Activated CD4-positive, CD25-positive, alpha-beta regulatory T cell (primary cell): ENCODE results near the gene UBE2Z.
"Not testable (repeated sequence)": the region's sequence is repeated elsewhere in the genome, so short reads cannot be mapped to it uniquely, and the experiment has no call there.

ENCODE experiments used
- DNase-seq, 4 experiments: peaks; one replicate each; lab custom pipeline; 2025; lab: John Stamatoyannopoulos, UW

UBE2Z gene

DNA sequence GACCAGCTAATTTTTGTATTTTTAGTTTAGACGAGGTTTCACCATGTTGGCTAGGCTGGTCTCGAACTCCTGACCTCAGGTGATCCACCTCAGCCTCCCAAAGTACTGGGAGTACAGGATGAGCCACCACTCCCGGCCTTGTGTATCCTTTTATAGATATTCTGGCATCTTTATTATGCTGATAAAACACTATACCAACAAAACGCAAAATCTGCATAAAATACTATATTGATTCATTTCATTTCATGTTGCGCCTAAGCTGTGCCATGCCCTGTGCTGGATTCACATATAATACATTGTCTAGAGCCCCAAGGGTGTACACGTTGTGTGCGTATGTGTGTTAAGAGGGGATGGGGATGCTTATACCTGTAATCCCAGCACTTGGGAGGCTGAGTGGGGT is 3.8 kb upstream of the UBE2Z start:
- no peak for DNase-seq

DNA sequence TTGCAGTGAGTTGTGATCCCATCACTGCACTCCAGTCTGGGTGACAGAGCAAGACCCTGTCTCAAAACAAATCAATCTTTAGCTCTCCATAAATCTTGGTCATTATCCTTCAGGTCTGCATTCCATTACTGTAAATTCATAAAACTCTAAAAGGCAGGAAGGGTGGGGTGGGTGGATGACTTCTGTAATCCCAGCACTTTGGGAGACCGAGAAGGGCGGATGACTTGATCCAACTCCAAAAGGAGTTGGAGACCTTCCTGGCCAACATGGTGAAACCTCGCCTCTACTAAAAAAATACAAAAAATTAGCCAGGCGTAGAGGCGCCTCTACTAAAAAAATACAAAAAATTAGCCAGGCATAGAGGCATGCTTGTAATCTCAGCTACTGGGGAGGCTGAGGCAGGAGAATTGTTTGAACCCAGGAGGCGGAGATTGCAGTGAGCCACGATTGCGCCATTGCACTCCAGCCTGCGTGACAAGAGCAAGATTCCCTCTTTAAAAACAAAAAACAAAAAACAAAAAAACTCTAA is 2.2 kb upstream of the UBE2Z start:
- DNase-seq, result no peak

DNA sequence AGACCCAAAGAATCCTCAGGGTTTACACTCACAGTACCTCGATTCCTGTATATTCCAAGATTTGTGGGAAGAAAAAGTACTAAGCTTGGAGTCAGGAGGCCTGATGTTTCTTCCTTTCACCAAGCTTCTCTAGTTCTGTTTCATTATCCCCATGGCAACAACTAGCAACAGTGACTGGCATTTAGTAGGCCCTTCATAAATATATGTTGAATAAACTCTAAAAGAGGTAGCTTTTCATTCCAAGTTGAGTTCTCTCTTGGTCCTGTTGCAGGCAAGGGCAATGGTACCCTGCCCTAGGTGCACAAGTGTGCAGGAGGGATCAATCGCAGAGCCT is 527 bp upstream of the UBE2Z start:
- DNase-seq, result no peak

DNA sequence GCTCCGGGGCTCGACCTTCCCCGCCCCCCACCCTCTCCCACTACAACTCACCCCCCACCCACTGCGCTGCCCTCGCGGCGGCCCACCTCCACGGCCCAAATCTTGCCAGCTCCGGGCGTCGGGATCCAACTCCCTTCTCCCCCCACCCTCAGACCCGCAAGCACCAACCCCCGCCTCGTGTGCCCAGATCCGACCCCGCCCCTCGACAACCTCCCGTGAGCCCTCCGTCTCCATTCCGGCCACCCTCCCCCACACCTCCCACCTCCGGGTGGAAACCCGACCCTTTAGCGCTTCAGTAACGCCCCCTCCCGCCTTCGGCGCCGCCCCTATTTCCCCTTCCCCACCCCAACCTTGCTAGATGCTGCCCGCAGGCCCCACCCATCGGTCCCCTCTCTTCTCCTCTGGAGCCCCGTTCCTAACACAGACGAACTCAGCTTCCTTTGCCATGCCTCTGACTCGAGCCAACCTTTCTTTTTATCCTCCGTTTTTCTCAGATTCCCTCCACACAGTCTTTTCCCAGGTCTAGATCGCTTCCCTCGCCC is 717 bp downstream of the UBE2Z start:
- peak; percentile 57 to 86 (median 72) for DNase-seq

DNA sequence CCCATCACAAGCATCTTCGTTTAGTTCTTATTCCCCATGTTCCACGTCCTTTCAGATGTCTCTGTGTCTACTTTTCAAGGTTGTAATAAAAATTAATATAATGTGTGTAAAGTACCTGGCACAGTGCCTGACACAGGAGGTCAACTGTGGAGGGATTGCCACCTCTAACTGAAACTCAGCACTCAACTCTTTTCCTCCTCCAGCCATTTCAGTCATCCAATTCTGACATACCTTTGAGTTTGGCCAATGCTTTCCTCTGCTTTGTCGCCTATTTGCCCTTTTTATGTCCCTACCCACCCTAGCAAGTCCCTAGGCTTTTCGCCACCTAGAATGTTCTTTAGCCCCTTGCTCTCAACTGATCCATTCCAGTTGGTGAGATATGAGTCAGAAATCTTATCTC is 1.6 kb downstream of the UBE2Z start:
- DNase-seq, result no peak

DNA sequence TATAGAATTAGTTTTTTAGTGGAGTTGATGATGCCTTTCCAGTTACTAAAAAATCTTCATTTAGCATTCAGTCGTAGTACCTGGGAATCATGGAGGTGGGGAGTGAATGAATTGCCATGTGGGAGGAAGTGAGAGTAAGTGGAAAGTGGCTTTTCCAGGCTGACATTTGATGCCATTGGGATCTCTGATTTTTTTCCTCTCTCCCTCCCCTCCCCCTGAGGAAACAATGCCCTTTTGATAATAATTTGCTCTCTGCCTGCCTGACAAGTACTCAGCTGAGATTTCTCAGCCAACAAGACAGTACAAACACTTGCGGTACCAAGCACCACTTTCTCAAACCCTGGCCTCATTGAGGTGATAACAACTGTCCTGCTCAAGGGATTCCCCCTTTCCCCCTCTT is 2.2 kb downstream of the UBE2Z start:
- DNase-seq, result no peak

DNA sequence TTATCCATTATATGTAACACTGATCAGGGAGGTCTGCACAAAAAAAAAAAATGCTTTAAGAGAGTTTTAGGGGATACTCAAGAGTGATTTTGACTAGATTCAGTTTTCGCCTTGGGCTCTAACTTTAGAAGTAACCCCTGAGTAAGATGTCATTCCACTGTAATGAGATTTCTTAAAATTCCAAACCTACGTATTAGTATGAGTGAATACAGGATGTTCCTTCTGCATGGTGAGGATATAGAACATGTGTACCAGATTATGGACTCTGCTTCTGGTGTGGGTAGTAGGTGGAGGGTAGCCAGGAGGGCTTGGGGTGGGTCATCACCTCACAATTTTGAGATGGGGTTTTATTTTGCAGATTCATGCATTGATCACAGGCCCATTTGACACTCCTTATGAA is 4.3 kb downstream of the UBE2Z start:
- DNase-seq, result no peak

DNA sequence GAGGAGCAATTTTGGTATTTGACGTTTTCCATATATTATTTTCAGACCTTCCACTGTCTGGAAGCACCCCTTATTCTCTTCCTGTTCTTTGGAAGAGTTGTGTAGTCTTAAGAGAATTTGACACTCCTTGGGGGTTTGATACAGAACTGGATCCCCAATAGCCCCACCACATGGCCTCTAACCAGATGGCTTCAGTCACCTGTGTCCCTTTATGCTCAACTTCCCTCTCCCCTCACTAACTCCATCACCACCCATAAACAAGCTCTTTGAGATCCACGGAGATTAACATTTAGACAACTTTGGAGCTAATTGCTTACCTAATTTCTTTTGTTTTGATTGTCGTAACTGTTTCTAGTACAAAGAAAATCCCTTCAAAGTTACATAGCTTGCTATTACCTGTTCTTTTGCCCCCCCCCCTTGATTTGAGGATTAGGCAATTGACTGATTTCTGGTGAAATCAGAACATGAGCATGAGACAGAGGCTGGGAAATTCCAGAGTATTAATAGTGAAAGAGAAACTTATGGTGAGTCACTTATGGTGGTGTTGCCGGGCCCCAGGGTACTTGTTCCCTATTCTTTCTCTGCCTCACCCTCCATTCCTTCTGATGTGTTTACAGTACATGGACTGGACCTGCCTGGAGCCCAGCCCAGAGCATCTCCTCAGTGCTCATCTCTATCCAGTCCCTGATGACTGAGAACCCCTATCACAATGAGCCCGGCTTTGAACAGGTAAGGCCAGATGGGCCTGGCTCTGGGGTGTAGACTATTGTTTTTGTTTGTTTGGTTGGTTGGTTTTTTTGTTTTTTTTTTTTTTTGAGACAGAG is 7.5 kb downstream of the UBE2Z start:
- peak in 2 of 4 experiments; percentile 16 for DNase-seq

DNA sequence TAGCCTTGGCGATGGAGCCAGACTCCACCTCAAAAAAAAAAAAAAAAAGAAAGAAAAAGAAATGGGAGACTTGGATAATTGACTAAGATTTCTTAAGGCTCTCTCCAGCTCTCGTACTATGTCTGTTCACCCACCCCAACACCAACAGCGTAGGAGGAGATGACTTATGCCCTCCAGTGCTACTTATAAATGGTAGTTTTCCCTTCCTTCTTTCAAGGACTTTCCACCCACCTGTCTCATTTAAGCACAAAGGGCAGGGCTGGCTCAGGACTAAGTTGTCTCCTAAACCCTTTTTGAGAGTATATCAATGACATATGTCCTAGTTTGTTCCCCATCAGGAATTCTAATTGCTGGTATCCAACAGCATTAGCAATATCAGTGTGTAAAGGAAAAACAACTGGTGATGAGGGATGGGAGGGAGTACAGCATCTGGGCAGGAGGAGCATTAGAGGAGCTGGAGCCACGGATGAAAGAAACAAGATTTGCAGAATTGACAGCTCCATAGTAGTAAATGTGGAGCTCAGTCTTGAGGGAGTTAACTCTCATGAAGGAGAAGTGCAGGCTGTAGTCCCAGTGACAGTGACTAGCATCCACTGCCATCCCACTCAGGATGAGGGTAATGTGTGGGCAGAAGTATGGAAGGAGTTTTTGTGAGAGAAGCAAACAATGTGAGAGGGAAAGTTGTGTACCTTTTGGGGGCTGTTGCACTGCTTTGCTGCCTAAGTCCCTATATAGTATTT is 17.2 kb downstream of the UBE2Z start:
- DNase-seq, result no peak

DNA sequence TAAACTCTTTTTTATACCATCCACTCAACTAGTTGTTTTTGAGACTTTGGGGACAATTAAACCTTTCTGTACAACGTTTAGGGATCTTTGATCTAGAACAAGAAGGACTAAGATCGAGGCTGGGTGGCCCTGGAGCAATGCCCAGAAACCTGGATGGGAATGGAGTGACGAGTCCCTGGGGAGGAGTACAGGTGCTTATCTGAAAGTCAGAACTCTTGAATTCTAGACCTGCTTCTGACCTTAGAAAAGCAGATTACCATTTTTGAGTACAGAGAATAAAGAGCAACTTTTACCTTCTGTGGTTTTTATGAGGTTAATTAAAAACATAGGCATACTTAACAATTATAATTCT is 17.8 kb downstream of the UBE2Z start:
- DNase-seq, result no peak

DNA sequence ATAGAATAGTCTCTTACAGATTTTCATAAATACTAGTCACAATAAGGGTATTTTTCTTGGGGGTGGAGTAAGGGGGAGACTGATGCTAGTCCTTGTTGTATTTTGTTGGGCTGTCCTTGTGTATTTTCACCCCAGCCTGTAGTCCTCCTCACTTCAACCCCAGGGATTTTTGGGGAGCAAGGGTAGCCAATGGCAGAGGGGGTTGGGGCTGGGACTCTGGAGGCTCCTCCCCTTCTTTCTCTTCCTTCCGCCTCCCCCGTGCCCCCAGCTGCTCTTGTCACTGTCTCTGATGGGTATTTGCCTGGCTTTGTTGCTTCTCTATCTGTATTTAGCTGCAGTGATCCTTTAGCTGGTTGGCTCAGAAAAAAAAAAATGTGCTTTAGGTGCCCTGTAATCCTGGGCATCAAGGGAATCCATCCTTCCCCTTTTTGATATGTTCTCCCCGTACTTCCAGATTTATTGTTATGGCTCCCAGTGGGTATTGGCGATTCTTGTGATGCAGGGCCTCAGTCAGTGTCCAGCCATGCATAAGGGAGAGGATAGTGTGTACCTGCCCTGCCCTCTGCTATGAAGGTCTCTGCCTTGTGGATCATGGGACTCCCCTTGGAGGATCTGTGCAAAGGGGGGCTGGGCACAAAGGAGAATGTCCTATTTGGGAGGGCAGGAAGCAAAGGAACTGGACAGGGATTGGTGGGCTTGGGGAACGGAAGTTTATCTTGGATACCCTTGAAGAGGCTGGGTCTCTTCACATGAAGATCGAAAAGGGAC is 20.0 kb downstream of the UBE2Z start:
- DNase-seq, result no peak

DNA sequence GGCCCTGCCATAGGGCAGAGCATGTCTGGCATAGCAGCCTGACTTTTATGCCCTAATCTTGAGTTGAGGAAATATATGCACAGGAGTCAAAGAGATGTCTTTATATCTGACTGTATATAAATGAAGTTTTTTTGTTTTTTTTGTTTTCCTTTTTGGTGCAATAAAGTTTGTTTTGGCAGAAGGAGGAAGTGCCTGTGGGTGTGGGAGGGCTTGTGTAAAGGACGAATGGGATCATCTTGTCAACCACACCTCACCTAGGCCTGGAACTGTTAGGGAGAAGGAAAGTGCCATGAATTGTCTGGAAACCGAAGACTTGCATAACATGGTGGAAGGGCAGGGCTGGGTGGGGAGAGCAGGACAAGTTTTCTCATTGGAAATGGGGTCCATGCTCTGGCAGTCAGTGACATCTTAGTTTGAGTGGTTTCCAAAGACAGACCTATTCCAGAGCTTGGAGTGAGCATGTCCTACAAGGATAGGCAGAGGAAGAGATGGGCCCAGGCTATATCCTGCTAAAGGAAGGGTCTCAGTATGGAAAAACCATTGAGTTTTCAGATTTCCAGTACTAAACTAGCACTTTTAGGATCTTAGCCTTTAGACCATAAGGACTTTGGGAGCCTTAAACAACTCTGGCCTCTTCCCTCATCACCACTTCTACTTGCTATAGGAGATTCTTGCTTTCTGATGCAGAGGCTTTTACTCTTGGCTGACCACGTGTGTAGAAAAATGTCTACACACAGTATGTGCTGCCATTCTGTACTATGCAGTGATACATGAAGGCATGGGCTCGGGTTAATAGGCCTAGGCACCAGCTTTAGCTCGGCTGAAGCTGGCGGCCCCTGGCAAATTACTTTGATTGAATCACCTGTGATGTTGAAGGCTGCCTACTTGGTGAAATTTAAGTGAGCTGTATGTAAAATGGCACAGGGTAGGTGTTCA is 20.9 kb downstream of the UBE2Z start:
- DNase-seq, result no peak

DNA sequence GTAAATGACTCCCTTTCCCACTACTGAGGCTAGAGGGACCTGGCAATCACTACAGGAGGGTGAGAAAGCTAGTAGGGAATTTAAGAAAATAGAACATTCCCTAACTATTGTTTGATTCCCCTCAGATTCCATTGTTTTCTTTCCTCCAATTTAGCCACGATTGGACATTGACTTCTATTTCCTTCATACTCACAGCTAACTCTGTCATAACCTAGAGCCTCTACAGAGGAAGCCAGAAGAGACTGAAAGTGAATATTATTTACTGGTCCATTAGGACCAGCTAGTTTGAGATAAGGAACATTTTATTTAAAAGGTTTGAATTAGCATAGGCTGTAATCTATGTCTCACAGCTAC is 21.6 kb downstream of the UBE2Z start:
- DNase-seq, result no peak

DNA sequence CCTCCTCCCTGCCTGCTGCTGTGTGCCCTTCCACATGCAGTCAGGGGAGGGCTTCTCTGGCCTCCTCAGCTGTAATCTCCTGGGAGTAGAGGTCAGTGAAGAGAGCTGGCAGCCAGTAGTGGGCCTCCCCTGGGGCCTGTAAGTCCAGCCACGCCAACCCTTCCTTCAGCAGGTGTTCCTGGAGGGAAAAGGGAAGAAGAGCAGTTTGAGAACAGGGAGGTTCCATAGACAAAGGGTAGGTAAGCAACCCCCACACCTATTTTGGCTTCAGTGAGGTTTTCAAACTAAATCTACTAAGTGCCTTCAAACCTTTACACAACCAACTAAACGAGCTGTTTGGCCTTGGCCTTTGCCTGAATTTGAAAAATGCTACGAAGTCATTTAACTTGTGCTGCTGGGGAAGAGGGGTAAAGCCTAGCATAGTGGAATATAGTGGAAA is 22.2 kb downstream of the UBE2Z start:
- DNase-seq, result no peak

DNA sequence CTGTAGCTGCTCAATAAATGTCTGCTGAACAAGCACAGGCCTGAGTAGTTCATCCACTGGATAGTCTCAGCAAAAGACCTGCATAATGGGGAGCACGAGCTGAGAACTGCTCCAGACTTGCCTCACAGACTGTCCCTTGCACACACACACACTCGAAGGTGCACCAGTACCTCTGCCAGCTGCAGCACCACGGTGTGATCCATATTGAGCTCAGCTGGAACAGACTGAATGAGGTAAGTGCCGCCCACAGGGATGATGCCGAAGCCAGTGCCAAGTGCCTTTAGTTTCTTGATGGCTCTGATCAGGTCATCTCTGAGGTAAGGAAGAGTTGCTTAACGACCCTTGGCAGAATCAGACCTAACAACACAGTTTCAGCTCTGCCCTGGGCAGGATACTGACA is 24.8 kb downstream of the UBE2Z start:
- no peak for DNase-seq

DNA sequence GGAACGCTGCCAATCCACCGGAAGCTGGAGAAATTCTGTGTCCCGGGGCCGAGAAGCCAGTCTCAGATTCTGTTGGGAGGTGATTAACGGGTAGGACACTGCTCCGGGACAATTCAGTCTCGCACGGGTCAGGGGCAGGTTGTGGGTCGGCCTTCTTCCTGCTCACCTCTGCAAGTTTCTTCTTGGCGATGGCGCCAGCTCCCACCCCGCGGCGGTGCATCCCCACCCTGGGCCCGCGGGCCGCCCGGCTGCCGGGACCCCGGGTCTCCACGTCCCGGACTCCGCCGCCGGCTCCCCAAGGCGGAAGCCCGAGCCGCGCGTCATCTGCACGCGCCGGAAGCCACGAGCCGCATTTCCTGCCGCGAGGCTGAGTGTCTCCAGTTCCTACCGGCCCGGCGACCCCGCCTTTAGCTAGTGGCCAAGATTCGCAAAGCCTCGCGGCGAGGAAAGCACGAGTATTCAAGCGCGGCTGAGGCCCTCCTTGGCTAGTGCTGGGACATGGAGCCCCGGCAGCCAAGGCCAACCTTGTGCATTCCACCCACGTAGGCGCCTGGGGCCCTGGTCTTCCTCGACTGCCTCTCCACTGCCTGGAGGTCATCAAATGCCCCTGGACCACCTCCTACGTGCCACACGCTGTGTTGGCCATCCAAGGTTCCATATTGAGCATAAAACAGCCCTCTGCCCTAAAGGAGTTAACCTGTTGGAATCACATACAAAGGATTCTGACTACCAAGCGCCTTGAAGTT is 36.5 kb downstream of the UBE2Z start, which contains the start of gene SNF8:
Gene SNF8 (minus strand): TSS at position 328 of the 746 bp plus-strand sequence. CDS start 108 bp downstream, at position 220.
- DNase-seq, result peak; percentile 77 to 90 (median 86)

DNA sequence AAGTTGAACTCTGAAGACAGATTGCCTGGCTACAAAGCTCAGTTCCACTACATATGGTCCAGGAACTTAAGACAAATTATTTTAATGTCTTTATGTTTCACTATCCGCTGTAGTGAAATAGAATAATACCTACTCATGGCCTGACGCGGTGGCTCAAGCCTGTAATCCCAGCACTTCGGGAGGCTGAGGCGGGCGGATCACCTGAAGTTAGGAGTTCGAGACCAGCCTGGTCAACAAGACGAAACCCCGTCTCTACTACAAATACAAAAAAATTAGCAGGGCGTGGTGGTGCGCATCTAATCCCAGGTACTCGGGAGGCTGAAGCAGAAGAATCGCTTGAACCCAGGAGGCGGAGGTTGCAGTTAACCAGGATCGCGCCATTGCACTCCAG is 37.0 kb downstream of the UBE2Z start:
- not testable (repeated sequence) for DNase-seq

DNA sequence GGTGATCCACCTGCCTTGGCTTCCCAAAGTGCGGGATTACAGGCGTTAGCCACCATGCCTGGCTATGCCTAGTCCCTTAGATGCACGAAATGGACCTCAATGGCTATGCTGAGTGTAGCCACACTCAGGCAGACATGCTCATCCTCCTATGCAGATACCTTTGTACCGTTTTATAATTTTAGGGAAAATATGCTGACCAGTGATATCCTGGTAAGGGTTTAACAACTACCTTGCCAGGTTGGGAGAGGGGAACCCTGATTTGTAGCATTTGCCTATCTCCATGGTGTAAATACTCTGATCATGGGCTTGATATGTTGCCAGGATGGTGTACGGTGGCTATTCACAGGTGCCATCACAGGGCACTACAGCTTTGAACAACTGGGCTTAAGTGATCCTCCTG is 43.4 kb downstream of the UBE2Z start:
- DNase-seq, result no peak

DNA sequence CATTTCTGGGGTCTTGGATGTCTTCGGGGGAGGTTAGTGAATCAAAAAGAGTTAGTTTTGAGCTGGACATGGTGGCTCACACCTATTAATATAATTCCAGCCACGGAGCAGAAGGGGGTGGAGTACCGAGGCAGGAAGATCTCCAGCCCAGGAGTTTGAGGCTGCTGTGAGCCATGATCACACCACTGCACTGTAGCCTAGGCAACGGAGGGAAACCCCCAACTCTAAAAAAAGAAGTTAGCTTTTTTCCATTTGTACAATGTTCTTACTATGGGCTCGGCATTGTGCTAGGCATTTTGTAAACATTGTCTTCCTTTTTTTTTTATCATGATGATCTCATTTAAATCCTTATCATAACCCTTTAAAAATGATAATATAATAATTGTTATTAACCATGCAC is 44.7 kb downstream of the UBE2Z start:
- DNase-seq, result no peak

DNA sequence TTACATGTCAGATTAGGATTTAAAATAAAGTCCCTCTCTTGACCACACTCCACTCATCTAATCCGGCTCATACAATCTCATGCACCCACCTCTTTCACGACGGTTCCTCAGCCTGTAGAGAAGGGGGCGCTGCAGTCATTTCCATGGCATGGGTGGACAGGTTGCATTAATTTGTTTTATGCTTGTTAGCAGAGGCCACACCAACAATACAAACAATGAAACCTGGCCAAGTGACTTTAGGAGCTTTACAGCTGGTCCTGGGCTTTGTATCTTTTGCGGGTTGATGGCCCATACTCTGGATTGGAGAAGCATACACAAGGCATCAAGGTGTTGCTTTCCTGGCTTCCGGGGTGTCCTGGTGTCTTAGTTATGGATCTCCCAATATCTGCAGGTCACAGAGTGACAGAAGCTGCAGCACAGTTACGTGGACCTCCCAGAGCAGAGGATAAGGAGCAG is 46.1 kb downstream of the UBE2Z start:
- no peak for DNase-seq
